ENCODE results near the gene VASH1. TPM values are rescaled to one million over a fixed set of nuclear protein-coding genes. Genes with fewer than 3 reads are reported as not detected.

VASH1 gene
- total and polyA plus RNA-seq, 2 experiments from 2014 or later = 0.78 to 2.8 TPM

DNA sequence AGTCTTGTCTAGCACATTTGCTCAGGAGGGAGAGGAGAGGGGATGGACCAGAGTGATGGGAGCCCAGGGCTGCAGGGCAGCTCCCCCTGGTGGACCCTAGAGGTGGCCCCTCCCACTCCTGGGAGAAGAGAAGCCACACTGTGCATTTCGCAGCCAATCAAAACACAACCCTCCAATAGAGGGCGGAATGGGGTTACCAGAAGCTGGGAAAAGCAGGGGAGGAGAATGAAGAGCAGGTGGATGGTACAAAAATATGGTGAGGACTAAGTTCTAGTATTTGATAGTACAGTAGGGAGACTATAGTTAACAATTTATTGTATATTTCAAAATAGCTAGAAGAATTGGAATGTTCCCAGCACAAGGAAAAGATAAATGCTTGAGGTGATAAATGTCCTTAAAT is 23.6 kb downstream of the VASH1 start:
- Histone ChIP-seq H3K27ac (ENCODE audit: low read depth) (no peak overlapping the region), H4K20me1 (replicated peaks; ENCODE audit: insufficient read depth) (peaks cover 3% of the 10 kb centered on the region; the same call in 1 of the 2 replicates), H3K79me2 (replicated peaks; ENCODE audit: insufficient read depth) (no peaks in the 10 kb centered on the region), H3K9me2 (ENCODE audit: insufficient read depth) (no peaks in the 10 kb centered on the region), H3F3A (replicated peaks; ENCODE audit: low read depth) (no peaks in the 10 kb centered on the region), H3K4me3 (no peak overlapping the region), H2AFZ (no peak overlapping the region), H3K4me2 (no peak overlapping the region), H3K27me3 (ENCODE audit: insufficient read depth) (no peaks in the 10 kb centered on the region), H3K4me1 (ENCODE audit: insufficient read depth) (no peaks in the 10 kb centered on the region), H3K36me3 (ENCODE audit: insufficient read depth) (peaks cover 4% of the 10 kb centered on the region; the same call in 1 of the 2 replicates)
- Mint-ChIP-seq H3K36me3 (ENCODE audit: low read depth) (peaks cover 48% of the 10 kb centered on the region), H3K27ac (no peak overlapping the region), H3K9me3 (no peaks in the 10 kb centered on the region), H3K4me3 (no peak overlapping the region), H3K27me3 (ENCODE audit: insufficient read depth, low read depth, poor library complexity) (peaks cover 5% of the 10 kb centered on the region), H3K4me1 (peaks cover 12% of the 10 kb centered on the region; the same call in 2 of the 3 replicates)
- TF ChIP-seq, protein P1, sequence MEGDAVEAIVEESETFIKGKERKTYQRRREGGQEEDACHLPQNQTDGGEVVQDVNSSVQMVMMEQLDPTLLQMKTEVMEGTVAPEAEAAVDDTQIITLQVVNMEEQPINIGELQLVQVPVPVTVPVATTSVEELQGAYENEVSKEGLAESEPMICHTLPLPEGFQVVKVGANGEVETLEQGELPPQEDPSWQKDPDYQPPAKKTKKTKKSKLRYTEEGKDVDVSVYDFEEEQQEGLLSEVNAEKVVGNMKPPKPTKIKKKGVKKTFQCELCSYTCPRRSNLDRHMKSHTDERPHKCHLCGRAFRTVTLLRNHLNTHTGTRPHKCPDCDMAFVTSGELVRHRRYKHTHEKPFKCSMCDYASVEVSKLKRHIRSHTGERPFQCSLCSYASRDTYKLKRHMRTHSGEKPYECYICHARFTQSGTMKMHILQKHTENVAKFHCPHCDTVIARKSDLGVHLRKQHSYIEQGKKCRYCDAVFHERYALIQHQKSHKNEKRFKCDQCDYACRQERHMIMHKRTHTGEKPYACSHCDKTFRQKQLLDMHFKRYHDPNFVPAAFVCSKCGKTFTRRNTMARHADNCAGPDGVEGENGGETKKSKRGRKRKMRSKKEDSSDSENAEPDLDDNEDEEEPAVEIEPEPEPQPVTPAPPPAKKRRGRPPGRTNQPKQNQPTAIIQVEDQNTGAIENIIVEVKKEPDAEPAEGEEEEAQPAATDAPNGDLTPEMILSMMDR (conservative IDR thresholded peaks at IDR 0.05; ENCODE audit: low read depth in 2 of 2) = peak; percentile 95 to 99
- TF ChIP-seq ZNF331 (CRISPR knock-in tag; IDR thresholded peaks at IDR 0.05; ENCODE audit: low read depth) = no peak
- DNase-seq (ENCODE audit: low spot score) (peak; percentile 95), ATAC-seq (peak; percentile 99)

DNA sequence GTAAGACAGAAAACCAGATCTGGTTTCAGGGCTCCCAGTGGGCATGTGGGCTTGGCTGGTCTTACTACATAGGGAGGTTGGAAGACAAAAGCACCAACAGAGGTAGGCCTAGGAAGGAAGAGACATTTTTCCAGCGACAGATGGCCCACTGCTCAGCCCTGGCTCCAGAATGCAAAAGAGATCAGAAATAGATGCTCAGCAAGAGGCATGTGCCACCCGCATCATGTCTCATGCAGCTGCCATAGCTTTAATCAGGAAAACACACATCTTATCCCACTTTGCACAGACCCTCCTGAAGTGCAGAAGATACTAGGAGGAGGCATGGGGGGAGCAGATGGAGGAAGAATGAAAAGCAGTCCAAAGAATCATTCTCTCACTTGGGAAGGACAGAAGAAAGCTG is 25.3 kb downstream of the VASH1 start:
- Mint-ChIP-seq H3K27me3 (ENCODE audit: insufficient read depth, low read depth, poor library complexity) (peaks cover 2% of the 10 kb centered on the region), H3K27ac (no peak overlapping the region)
- H3K9me2 ChIP-seq (ENCODE audit: insufficient read depth) = no peaks in the 10 kb centered on the region
- TF ChIP-seq ZNF331 (CRISPR knock-in tag; IDR thresholded peaks at IDR 0.05; ENCODE audit: low read depth) (no peak), NANOG (IDR thresholded peaks at IDR 0.05; ENCODE audit: borderline replicate concordance) (no peak), POLR2AphosphoS5 (IDR thresholded peaks at IDR 0.05; ENCODE audit: low read depth) (no peak), CREB1 (CRISPR knock-in tag; IDR thresholded peaks at IDR 0.05; ENCODE audit: low read depth) (no peak), EZH2 (IDR thresholded peaks at IDR 0.05; ENCODE audit: low read depth, unreplicated experiment) (no peak)
- TF ChIP-seq, protein P2, sequence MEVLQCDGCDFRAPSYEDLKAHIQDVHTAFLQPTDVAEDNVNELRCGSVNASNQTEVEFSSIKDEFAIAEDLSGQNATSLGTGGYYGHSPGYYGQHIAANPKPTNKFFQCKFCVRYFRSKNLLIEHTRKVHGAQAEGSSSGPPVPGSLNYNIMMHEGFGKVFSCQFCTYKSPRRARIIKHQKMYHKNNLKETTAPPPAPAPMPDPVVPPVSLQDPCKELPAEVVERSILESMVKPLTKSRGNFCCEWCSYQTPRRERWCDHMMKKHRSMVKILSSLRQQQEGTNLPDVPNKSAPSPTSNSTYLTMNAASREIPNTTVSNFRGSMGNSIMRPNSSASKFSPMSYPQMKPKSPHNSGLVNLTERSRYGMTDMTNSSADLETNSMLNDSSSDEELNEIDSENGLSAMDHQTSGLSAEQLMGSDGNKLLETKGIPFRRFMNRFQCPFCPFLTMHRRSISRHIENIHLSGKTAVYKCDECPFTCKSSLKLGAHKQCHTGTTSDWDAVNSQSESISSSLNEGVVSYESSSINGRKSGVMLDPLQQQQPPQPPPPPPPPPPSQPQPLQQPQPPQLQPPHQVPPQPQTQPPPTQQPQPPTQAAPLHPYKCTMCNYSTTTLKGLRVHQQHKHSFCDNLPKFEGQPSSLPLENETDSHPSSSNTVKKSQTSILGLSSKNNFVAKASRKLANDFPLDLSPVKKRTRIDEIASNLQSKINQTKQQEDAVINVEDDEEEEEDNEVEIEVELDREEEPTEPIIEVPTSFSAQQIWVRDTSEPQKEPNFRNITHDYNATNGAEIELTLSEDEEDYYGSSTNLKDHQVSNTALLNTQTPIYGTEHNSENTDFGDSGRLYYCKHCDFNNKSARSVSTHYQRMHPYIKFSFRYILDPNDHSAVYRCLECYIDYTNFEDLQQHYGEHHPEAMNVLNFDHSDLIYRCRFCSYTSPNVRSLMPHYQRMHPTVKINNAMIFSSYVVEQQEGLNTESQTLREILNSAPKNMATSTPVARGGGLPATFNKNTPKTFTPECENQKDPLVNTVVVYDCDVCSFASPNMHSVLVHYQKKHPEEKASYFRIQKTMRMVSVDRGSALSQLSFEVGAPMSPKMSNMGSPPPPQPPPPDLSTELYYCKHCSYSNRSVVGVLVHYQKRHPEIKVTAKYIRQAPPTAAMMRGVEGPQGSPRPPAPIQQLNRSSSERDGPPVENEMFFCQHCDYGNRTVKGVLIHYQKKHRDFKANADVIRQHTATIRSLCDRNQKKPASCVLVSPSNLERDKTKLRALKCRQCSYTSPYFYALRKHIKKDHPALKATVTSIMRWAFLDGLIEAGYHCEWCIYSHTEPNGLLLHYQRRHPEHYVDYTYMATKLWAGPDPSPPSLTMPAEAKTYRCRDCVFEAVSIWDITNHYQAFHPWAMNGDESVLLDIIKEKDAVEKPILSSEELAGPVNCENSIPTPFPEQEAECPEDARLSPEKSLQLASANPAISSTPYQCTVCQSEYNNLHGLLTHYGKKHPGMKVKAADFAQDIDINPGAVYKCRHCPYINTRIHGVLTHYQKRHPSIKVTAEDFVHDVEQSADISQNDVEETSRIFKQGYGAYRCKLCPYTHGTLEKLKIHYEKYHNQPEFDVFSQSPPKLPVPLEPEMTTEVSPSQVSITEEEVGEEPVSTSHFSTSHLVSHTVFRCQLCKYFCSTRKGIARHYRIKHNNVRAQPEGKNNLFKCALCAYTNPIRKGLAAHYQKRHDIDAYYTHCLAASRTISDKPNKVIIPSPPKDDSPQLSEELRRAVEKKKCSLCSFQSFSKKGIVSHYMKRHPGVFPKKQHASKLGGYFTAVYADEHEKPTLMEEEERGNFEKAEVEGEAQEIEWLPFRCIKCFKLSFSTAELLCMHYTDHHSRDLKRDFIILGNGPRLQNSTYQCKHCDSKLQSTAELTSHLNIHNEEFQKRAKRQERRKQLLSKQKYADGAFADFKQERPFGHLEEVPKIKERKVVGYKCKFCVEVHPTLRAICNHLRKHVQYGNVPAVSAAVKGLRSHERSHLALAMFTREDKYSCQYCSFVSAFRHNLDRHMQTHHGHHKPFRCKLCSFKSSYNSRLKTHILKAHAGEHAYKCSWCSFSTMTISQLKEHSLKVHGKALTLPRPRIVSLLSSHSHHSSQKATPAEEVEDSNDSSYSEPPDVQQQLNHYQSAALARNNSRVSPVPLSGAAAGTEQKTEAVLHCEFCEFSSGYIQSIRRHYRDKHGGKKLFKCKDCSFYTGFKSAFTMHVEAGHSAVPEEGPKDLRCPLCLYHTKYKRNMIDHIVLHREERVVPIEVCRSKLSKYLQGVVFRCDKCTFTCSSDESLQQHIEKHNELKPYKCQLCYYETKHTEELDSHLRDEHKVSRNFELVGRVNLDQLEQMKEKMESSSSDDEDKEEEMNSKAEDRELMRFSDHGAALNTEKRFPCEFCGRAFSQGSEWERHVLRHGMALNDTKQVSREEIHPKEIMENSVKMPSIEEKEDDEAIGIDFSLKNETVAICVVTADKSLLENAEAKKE (CRISPR knock-in tag; IDR thresholded peaks at IDR 0.05) = no peak
- TF ChIP-seq, protein P3, sequence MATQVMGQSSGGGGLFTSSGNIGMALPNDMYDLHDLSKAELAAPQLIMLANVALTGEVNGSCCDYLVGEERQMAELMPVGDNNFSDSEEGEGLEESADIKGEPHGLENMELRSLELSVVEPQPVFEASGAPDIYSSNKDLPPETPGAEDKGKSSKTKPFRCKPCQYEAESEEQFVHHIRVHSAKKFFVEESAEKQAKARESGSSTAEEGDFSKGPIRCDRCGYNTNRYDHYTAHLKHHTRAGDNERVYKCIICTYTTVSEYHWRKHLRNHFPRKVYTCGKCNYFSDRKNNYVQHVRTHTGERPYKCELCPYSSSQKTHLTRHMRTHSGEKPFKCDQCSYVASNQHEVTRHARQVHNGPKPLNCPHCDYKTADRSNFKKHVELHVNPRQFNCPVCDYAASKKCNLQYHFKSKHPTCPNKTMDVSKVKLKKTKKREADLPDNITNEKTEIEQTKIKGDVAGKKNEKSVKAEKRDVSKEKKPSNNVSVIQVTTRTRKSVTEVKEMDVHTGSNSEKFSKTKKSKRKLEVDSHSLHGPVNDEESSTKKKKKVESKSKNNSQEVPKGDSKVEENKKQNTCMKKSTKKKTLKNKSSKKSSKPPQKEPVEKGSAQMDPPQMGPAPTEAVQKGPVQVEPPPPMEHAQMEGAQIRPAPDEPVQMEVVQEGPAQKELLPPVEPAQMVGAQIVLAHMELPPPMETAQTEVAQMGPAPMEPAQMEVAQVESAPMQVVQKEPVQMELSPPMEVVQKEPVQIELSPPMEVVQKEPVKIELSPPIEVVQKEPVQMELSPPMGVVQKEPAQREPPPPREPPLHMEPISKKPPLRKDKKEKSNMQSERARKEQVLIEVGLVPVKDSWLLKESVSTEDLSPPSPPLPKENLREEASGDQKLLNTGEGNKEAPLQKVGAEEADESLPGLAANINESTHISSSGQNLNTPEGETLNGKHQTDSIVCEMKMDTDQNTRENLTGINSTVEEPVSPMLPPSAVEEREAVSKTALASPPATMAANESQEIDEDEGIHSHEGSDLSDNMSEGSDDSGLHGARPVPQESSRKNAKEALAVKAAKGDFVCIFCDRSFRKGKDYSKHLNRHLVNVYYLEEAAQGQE (IDR thresholded peaks at IDR 0.05; ENCODE audit: unreplicated experiment) = no peak
- TF ChIP-seq, protein P4, sequence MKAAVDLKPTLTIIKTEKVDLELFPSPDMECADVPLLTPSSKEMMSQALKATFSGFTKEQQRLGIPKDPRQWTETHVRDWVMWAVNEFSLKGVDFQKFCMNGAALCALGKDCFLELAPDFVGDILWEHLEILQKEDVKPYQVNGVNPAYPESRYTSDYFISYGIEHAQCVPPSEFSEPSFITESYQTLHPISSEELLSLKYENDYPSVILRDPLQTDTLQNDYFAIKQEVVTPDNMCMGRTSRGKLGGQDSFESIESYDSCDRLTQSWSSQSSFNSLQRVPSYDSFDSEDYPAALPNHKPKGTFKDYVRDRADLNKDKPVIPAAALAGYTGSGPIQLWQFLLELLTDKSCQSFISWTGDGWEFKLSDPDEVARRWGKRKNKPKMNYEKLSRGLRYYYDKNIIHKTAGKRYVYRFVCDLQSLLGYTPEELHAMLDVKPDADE (IDR thresholded peaks at IDR 0.05) = no peak

More for the DNA sequence above, 25.3 kb downstream of the VASH1 start:
- Histone ChIP-seq H3K36me3 (ENCODE audit: insufficient read depth) (peaks cover 8% of the 10 kb centered on the region), H3K4me3 (no peak overlapping the region), H3K4me2 (no peak overlapping the region), H2AFZ (no peak overlapping the region), H3K79me2 (replicated peaks; ENCODE audit: insufficient read depth) (no peaks in the 10 kb centered on the region), H3K27ac (ENCODE audit: low read depth) (no peak overlapping the region), H4K20me1 (replicated peaks; ENCODE audit: insufficient read depth) (peaks cover 3% of the 10 kb centered on the region; the same call in 1 of the 2 replicates), H3K4me1 (ENCODE audit: insufficient read depth) (no peaks in the 10 kb centered on the region), H3K27me3 (ENCODE audit: insufficient read depth) (no peaks in the 10 kb centered on the region), H3F3A (replicated peaks; ENCODE audit: low read depth) (no peaks in the 10 kb centered on the region)
- no peak for DNase-seq (ENCODE audit: low spot score)
- Mint-ChIP-seq H3K4me3 (no peak overlapping the region), H3K4me1 (peaks cover 12% of the 10 kb centered on the region; the same call in 2 of the 3 replicates), H3K36me3 (ENCODE audit: low read depth) (peaks cover 52% of the 10 kb centered on the region), H3K9me3 (no peaks in the 10 kb centered on the region)
- no peak for ATAC-seq
